Spleen (tissue), 7 donors: ENCODE results near the gene ARL4A.

Source experiments
- CTCF ChIP-seq, 11 experiments: fragments of 200-600 bp in 7 of 11; fragments of 450-650 bp in 4 of 11; sonication (generic) in 4 of 11; IDR thresholded peaks in 8 of 11; conservative IDR thresholded peaks in 3 of 11; 1 replicate in 7 of 11; 2 replicates in 4 of 11; pipeline versions ENCODE4 v1.4.0 to v1.8.0; 2016 to 2021; ENCODE audit warnings: antibody characterized with exemption in 11 of 11, inconsistent platforms in 4 of 11, mild to moderate bottlenecking in 1 of 11
- POLR2A ChIP-seq, 3 donors: fragments of 450-650 bp; IDR thresholded peaks; one replicate each; pipeline ENCODE4 v1.5.1; 2017; ENCODE audit warnings: antibody characterized with exemption in 3 of 3, mild to moderate bottlenecking in 1 of 3
- donor health status: DM: no; HTN: no; CAD: no; lungs with moderate emphysema.
- donor health status: DM: no; HTN: no; CAD: no.
- donor health status: DM: no; HTN: no; CAD: no.

- TF ChIP-seq CTCF (IDR thresholded peaks at IDR 0.05 in 8 of 11, conservative IDR thresholded peaks at IDR 0.05 in 3 of 11): no peak
- TF ChIP-seq POLR2A (IDR thresholded peaks at IDR 0.05): no peak
Observed at GRCh38 chr7:12637819-12638592, 49.4 kb upstream of the ARL4A start.
